ENCODE data around the gene SKI.

DNA sequence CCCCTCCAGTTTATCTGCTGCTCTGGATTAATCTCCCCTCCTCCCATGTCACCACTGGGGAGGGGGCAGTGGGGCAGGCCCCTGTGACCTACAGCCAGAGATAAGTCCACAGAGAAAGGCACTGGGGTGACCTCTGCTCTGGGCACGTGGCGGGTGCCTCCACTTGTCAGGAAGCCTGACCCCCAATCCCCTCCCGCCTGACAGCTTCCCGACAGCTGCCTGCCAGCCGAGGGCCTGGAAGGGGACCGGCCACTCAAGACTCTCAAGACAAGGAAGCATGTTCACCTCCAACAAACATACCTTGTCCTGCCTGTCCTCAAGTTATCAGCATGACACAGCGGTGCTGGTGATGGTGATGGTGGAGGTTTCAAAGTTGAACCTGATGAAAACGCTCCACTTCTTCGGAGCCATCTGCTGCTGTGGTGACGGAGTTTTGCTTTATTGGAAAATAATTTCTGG is 30.4 kb upstream of the SKI start:
- no peak for TF ChIP-seq CTCF (IDR thresholded peaks at IDR 0.05; ENCODE audit: low read depth, low read length)
- TF ChIP-seq EZH2phosphoT487 (IDR thresholded peaks at IDR 0.05; ENCODE audit: low read depth), result no peak

Data from OCI-LY3 (cell line).